ENCODE data around the gene SLC29A3.

- no peak for TF ChIP-seq CTCF (IDR thresholded peaks at IDR 0.05)
- no peak for TF ChIP-seq POLR2A (IDR thresholded peaks at IDR 0.05)
These were observed 41.0 kb upstream of the SLC29A3 start for GRCh38 chr10:71277914-71278665.
